K562 treated with DMSO at 1 percent for 4 hours (cell line): ENCODE measurements around the gene COLEC12. TPM values are rescaled to one million over a fixed set of nuclear protein-coding genes. Genes with fewer than 3 reads are reported as not detected.

ENCODE experiments used
- total RNA-seq: library from RNA; unstranded; fragments of 300-600 nt; gene quantifications from 2 replicates; pipeline ENCODE4 v1.2.3, GENCODE V29; 2022; ENCODE audit not compliant: insufficient read depth

COLEC12 gene
- total RNA-seq = not detected in 2 replicates

GRCh38 chr18:500632-501405 is at the start of gene COLEC12:
COLEC12 (minus strand) TSS chr18:500701; CDS start chr18:500514, 187 bp downstream.

GRCh38 chr18:267688-268552 is 232.6 kb downstream of the COLEC12 start, which contains the start of gene THOC1:
THOC1 (minus strand) TSS chr18:268047; CDS start chr18:268019, 28 bp downstream.

Other genes with a start within 250 kb of the COLEC12 start
- 18.6 and 38.9 TPM in 2 replicates for gene THOC1, start 232.7 kb downstream of the COLEC12 start, total RNA-seq
- not detected in 2 replicates for gene CETN1, start 79.7 kb upstream of the COLEC12 start, total RNA-seq
- not detected in 2 replicates for gene CLUL1, start 96.3 kb upstream of the COLEC12 start, total RNA-seq
- gene TYMS, start 157.0 kb upstream of the COLEC12 start, total RNA-seq = 205 and 236 TPM in 2 replicates
- gene ENOSF1, start 211.9 kb upstream of the COLEC12 start, total RNA-seq = 28.4 and 29.3 TPM in 2 replicates